ENCODE results near the gene ABTB2.

ABTB2 gene

DNA sequence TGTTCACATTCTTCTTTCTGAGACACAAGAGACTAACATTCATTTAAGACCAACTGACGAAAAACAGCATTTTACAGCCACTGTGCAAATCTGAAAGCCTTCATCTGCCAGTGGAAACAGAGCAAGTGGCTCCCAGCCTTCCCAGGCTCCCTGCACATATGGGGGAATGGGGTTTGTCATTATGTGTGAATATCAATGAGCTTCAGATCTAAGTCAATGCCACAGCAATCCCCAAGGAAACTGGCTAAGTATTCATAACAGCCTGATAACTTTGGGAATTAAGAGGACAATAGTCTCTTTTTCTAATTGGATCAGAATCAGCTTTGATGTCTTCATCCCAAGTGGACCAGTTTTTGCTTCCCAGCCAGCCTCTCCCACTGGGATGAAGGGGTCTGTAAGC, 66.9 kb downstream of the ABTB2 start:
- TF ChIP-seq, protein P1, sequence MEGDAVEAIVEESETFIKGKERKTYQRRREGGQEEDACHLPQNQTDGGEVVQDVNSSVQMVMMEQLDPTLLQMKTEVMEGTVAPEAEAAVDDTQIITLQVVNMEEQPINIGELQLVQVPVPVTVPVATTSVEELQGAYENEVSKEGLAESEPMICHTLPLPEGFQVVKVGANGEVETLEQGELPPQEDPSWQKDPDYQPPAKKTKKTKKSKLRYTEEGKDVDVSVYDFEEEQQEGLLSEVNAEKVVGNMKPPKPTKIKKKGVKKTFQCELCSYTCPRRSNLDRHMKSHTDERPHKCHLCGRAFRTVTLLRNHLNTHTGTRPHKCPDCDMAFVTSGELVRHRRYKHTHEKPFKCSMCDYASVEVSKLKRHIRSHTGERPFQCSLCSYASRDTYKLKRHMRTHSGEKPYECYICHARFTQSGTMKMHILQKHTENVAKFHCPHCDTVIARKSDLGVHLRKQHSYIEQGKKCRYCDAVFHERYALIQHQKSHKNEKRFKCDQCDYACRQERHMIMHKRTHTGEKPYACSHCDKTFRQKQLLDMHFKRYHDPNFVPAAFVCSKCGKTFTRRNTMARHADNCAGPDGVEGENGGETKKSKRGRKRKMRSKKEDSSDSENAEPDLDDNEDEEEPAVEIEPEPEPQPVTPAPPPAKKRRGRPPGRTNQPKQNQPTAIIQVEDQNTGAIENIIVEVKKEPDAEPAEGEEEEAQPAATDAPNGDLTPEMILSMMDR (IDR thresholded peaks at IDR 0.05; ENCODE audit: low read depth, low read length) = no peak
- DNase-seq (ENCODE audit: extremely low read depth, low read depth) = no peak

DNA sequence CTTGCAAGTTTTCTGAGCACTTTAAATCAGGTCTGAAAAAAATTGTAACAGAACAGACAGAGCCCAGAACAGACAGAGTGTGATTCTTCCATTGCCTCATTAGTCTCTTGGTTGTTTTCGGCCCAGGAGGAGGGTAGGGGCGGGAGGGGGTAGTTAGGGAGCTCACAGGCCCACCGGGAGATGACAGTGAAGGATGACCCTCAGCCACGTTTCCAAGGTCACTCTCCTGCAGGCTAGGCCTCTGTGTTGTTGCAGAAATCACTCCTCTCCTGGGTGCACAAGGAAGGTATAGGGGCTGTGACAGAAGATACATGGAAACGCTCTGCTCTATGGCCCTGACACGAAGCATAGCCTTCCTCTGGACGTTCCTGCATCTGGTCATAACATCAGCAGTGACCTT, 69.3 kb downstream of the ABTB2 start:
- DNase-seq (ENCODE audit: extremely low read depth, low read depth) = no peak
- TF ChIP-seq, protein P1 (IDR thresholded peaks at IDR 0.05; ENCODE audit: low read depth, low read length) = no peak

- no peak for DNase-seq (ENCODE audit: extremely low read depth, low read depth)
- TF ChIP-seq, protein P1 (IDR thresholded peaks at IDR 0.05; ENCODE audit: low read depth, low read length) = no peak
Observed at GRCh38 chr11:34284811-34285481, 72.9 kb downstream of the ABTB2 start.

- DNase-seq (ENCODE audit: extremely low read depth, low read depth) = no peak
- TF ChIP-seq, protein P1 (IDR thresholded peaks at IDR 0.05; ENCODE audit: low read depth, low read length) = no peak
Observed at GRCh38 chr11:34284156-34284555, 73.7 kb downstream of the ABTB2 start.

- no peak for DNase-seq (ENCODE audit: extremely low read depth, low read depth)
- TF ChIP-seq, protein P1 (IDR thresholded peaks at IDR 0.05; ENCODE audit: low read depth, low read length) = no peak
Observed at GRCh38 chr11:34280945-34281872, 76.6 kb downstream of the ABTB2 start.

GRCh38 chr11:34278693-34279297, 79.0 kb downstream of the ABTB2 start:
- TF ChIP-seq, protein P1 (IDR thresholded peaks at IDR 0.05; ENCODE audit: low read depth, low read length) = no peak
- DNase-seq (ENCODE audit: extremely low read depth, low read depth) = no peak

- TF ChIP-seq, protein P1 (IDR thresholded peaks at IDR 0.05; ENCODE audit: low read depth, low read length) = no peak
- no peak for DNase-seq (ENCODE audit: extremely low read depth, low read depth)
Observed at GRCh38 chr11:34278175-34278574, 79.6 kb downstream of the ABTB2 start.

Data from AG09319 (cell line).